Peyer's patch (tissue), 4 donors: ENCODE measurements around the gene OR6K6.

Source experiments
- CTCF ChIP-seq, 6 experiments: fragments of 450-650 bp in 4 of 6; fragments of 200-600 bp in 2 of 6; sonication (generic) in 1 of 6; IDR thresholded peaks; one replicate each; pipeline ENCODE4 v1.5.1; 2017 to 2019; ENCODE audit warnings: antibody characterized with exemption in 6 of 6, mild to moderate bottlenecking in 3 of 6, moderate library complexity in 1 of 6
- POLR2A ChIP-seq, 2 donors: fragments of 450-650 bp; IDR thresholded peaks; one replicate each; pipeline ENCODE4 v1.5.1; 2017; ENCODE audit warnings: antibody characterized with exemption in 2 of 2, mild to moderate bottlenecking in 2 of 2, moderate library complexity in 2 of 2

GRCh38 chr1:158719664-158720063 lies 34.9 kb upstream of the OR6K6 start:
- TF ChIP-seq CTCF (IDR thresholded peaks at IDR 0.05) (no peak), POLR2A (IDR thresholded peaks at IDR 0.05) (no peak)
